Mesenchymal stem cell (in vitro differentiated cells and primary cell): ENCODE measurements around the gene SRC.

Experiments used
- DNase-seq: peaks from one replicate; pipeline ENCODE4 v3.0.0-alpha.2; 2013
- H2AFZ ChIP-seq: one replicate; pipeline ENCODE4 v1.6.1; 2013; ENCODE audit warnings: low read depth, mild to moderate bottlenecking, control low read depth, inconsistent platforms, low read length, moderate library complexity
- H2AK5ac ChIP-seq: 2 replicates; pipeline ENCODE4 v1.6.1; 2013; ENCODE audit warnings: low read length, moderate library complexity, mild to moderate bottlenecking, inconsistent platforms; ENCODE audit not compliant: severe bottlenecking
- H2BK120ac ChIP-seq: one replicate; pipeline ENCODE4 v1.6.1; 2013; ENCODE audit warnings: low read depth, mild to moderate bottlenecking, inconsistent platforms, low read length, moderate library complexity
- H2BK12ac ChIP-seq, 2 experiments: one replicate each; pipeline ENCODE4 v1.6.1; 2013; ENCODE audit warnings: inconsistent platforms in 2 of 2, low read length in 2 of 2, mild to moderate bottlenecking in 2 of 2, moderate library complexity in 2 of 2, control low read depth in 1 of 2
- H2BK15ac ChIP-seq: one replicate; pipeline ENCODE4 v1.6.1; 2013; ENCODE audit warnings: mild to moderate bottlenecking, low read depth, inconsistent platforms; ENCODE audit not compliant: poor library complexity, severe bottlenecking
- H2BK5ac ChIP-seq: 2 replicates; pipeline ENCODE4 v1.6.1; 2013; ENCODE audit warnings: low read depth, mild to moderate bottlenecking, low read length, control low read depth, inconsistent platforms; ENCODE audit not compliant: poor library complexity, severe bottlenecking
- H3K14ac ChIP-seq, 2 experiments: one replicate each; pipeline ENCODE4 v1.6.1; 2013; ENCODE audit warnings: inconsistent platforms in 2 of 2, low read length in 2 of 2, control low read depth in 1 of 2, mild to moderate bottlenecking in 1 of 2, moderate library complexity in 1 of 2
- H3K18ac ChIP-seq, 2 experiments: one replicate each; pipeline ENCODE4 v1.6.1; 2013; ENCODE audit warnings: inconsistent platforms in 2 of 2, low read length in 2 of 2, control low read depth in 1 of 2, low read depth in 1 of 2, mild to moderate bottlenecking in 1 of 2
- H3K23ac ChIP-seq, 2 experiments: one replicate each; pipeline ENCODE4 v1.6.1; 2013; ENCODE audit warnings: inconsistent platforms in 2 of 2, low read length in 2 of 2, mild to moderate bottlenecking in 2 of 2, moderate library complexity in 2 of 2, control low read depth in 1 of 2
- H3K27ac ChIP-seq: 2 replicates; pipeline ENCODE4 v1.5.1; 2013; ENCODE audit warnings: mild to moderate bottlenecking, moderate library complexity, low read length, control low read depth, inconsistent platforms; ENCODE audit not compliant: poor library complexity, severe bottlenecking
- H3K27me3 ChIP-seq, 2 experiments: 2 replicates each; pipeline versions ENCODE4 v1.6.1 to v1.7.0; 2013; ENCODE audit warnings: low read length in 2 of 2, mild to moderate bottlenecking in 2 of 2, moderate library complexity in 2 of 2, control low read depth in 1 of 2, inconsistent platforms in 1 of 2; ENCODE audit not compliant: control insufficient read depth in 1 of 2, insufficient read depth in 1 of 2
- H3K36me3 ChIP-seq, 2 experiments: 2 replicates each; pipeline versions ENCODE4 v1.6.1 to v1.7.0; 2013; ENCODE audit warnings: low read length in 2 of 2, control low read depth in 1 of 2, inconsistent platforms in 1 of 2, low read depth in 1 of 2, mild to moderate bottlenecking in 1 of 2; ENCODE audit not compliant: insufficient read depth in 2 of 2, control insufficient read depth in 1 of 2
- H3K4ac ChIP-seq, 2 experiments: one replicate each; pipeline ENCODE4 v1.6.1; 2013; ENCODE audit warnings: inconsistent platforms in 2 of 2, low read length in 2 of 2, mild to moderate bottlenecking in 2 of 2, moderate library complexity in 2 of 2, control low read depth in 1 of 2, low read depth in 1 of 2
- H3K4me1 ChIP-seq: 2 replicates; pipeline ENCODE4 v1.6.1; 2013; ENCODE audit warnings: low read depth, low read length, control low read depth; ENCODE audit not compliant: control insufficient read depth, insufficient read depth
- H3K4me2 ChIP-seq: 2 replicates; pipeline ENCODE4 v1.6.1; 2013; ENCODE audit warnings: low read length, mild to moderate bottlenecking, inconsistent platforms; ENCODE audit not compliant: poor library complexity, severe bottlenecking
- H3K4me3 ChIP-seq, 2 experiments: 2 replicates each; pipeline versions ENCODE4 v1.5.1 to v1.7.0; 2013; ENCODE audit warnings: low read length in 2 of 2, mild to moderate bottlenecking in 2 of 2, control low read depth in 1 of 2, low read depth in 1 of 2; ENCODE audit not compliant: insufficient read depth in 1 of 2
- H3K79me1 ChIP-seq: replicated peaks from 2 replicates; pipeline ENCODE4 v1.6.1; 2013; ENCODE audit warnings: mild to moderate bottlenecking, control low read depth, low read length, inconsistent platforms; ENCODE audit not compliant: poor library complexity, severe bottlenecking
- H3K9ac ChIP-seq: 2 replicates; pipeline ENCODE4 v1.7.0; 2013; ENCODE audit warnings: mild to moderate bottlenecking, low read length, moderate library complexity
- H3K9me3 ChIP-seq: 2 replicates; pipeline ENCODE4 v1.7.0; 2013; ENCODE audit warnings: mild to moderate bottlenecking, low read length; ENCODE audit not compliant: control insufficient read depth
- H4K8ac ChIP-seq: one replicate; pipeline ENCODE4 v1.6.1; 2013; ENCODE audit warnings: inconsistent platforms, mild to moderate bottlenecking, low read length, moderate library complexity
- H4K91ac ChIP-seq: one replicate; pipeline ENCODE4 v1.6.1; 2013; ENCODE audit warnings: mild to moderate bottlenecking, low read length, inconsistent platforms
- WGBS: methylation state at CpG from one replicate; pipeline ENCODE4 v1.1.7; 2013; ENCODE audit warnings: mixed read lengths; 5-methylcytosine and 5-hydroxymethylcytosine counted together

The SRC gene

GRCh38 chr20:37302981-37303380 is 43.0 kb upstream of the SRC start:
- H3K27me3 ChIP-seq, result no peaks in the 10 kb centered on the region
- no peak for DNase-seq
- H4K91ac ChIP-seq, result no peak overlapping the region
- H2AK5ac ChIP-seq, result no peak overlapping the region
- no peak overlapping the region for H2BK5ac ChIP-seq
- no peak overlapping the region for H3K27ac ChIP-seq
- H4K8ac ChIP-seq, result no peak overlapping the region
- H2BK120ac ChIP-seq, result no peak overlapping the region
- no peak overlapping the region for H2BK15ac ChIP-seq
- H2BK12ac ChIP-seq, result no peak overlapping the region
- peaks cover 3% of the 10 kb centered on the region for H3K4me1 ChIP-seq
- no peak overlapping the region for H3K18ac ChIP-seq
- WGBS, result 100% methylated on average over 2 of the region's 2 CpGs
- H2AFZ ChIP-seq, result no peak overlapping the region
- no peak overlapping the region for H3K4me3 ChIP-seq
- no peaks in the 10 kb centered on the region for H3K9me3 ChIP-seq
- H3K4me2 ChIP-seq, result no peak overlapping the region
- H3K4ac ChIP-seq, result no peak overlapping the region
- peaks cover 35 to 50% of the 10 kb centered on the region in 2 experiments for H3K36me3 ChIP-seq
- H3K14ac ChIP-seq, result no peak overlapping the region
- no peak overlapping the region for H3K23ac ChIP-seq
- peaks cover 48% of the 10 kb centered on the region for H3K79me1 ChIP-seq
- H3K9ac ChIP-seq, result no peak overlapping the region

GRCh38 chr20:37303637-37304036 is 42.3 kb upstream of the SRC start:
- Histone ChIP-seq H3K36me3 (peaks cover 38 to 54% of the 10 kb centered on the region in 2 experiments), H2BK120ac (no peak overlapping the region), H3K18ac (no peak overlapping the region), H3K9me3 (no peaks in the 10 kb centered on the region), H3K4ac (no peak overlapping the region), H2BK5ac (no peak overlapping the region), H3K23ac (no peak overlapping the region), H3K4me1 (peaks cover 3% of the 10 kb centered on the region), H4K8ac (no peak overlapping the region), H2BK15ac (no peak overlapping the region), H3K4me3 (no peak overlapping the region), H3K4me2 (no peak overlapping the region), H2BK12ac (no peak overlapping the region), H3K27me3 (no peaks in the 10 kb centered on the region), H4K91ac (no peak overlapping the region), H3K9ac (no peak overlapping the region), H3K79me1 (peaks cover 51% of the 10 kb centered on the region), H3K14ac (no peak overlapping the region), H2AFZ (no peak overlapping the region), H3K27ac (no peak overlapping the region), H2AK5ac (no peak overlapping the region)
- no peak for DNase-seq
- 94% methylated on average over 4 of the region's 4 CpGs for WGBS

GRCh38 chr20:37305079-37305478 is 40.9 kb upstream of the SRC start:
- Histone ChIP-seq H2BK15ac (no peak overlapping the region), H3K4me2 (no peak overlapping the region), H3K36me3 (peaks cover 39 to 66% of the 10 kb centered on the region in 2 experiments), H2BK5ac (no peak overlapping the region), H3K4ac (no peak overlapping the region), H3K9ac (no peak overlapping the region), H2BK12ac (no peak overlapping the region), H3K18ac (no peak overlapping the region), H3K9me3 (no peaks in the 10 kb centered on the region), H3K79me1 (peaks cover 52% of the 10 kb centered on the region), H3K4me3 (no peak overlapping the region), H3K4me1 (no peaks in the 10 kb centered on the region), H3K23ac (no peak overlapping the region), H3K14ac (no peak overlapping the region), H4K8ac (no peak overlapping the region), H3K27me3 (no peaks in the 10 kb centered on the region), H2AK5ac (no peak overlapping the region), H2AFZ (no peak overlapping the region), H2BK120ac (no peak overlapping the region), H4K91ac (no peak overlapping the region), H3K27ac (no peak overlapping the region)
- WGBS, result 90% methylated on average over 4 of the region's 6 CpGs
- DNase-seq, result no peak

- DNase-seq, result no peak
- Histone ChIP-seq H3K27me3 (no peaks in the 10 kb centered on the region), H2AK5ac (no peak overlapping the region), H3K79me1 (peaks cover 51% of the 10 kb centered on the region), H3K4me2 (no peak overlapping the region), H3K9me3 (no peaks in the 10 kb centered on the region), H3K18ac (no peak overlapping the region), H2BK15ac (no peak overlapping the region), H3K36me3 (peaks cover 45 to 72% of the 10 kb centered on the region in 2 experiments), H3K4ac (no peak overlapping the region), H4K91ac (no peak overlapping the region), H2BK12ac (no peak overlapping the region), H2BK5ac (no peak overlapping the region), H3K27ac (no peak overlapping the region), H2BK120ac (no peak overlapping the region), H3K9ac (no peak overlapping the region), H3K14ac (no peak overlapping the region), H3K4me3 (no peak overlapping the region), H3K4me1 (no peaks in the 10 kb centered on the region), H3K23ac (no peak overlapping the region), H4K8ac (no peak overlapping the region), H2AFZ (no peak overlapping the region)
- 98% methylated on average over 2 of the region's 3 CpGs for WGBS
These were observed 40.1 kb upstream of the SRC start for GRCh38 chr20:37305839-37306238.
